NCI-H69 (cell line): ENCODE data around the gene KLLN.
"Not testable (repeated sequence)": the region's sequence is repeated elsewhere in the genome, so short reads cannot be mapped to it uniquely, and the experiment has no call there.

Experiments used
- DNase-seq: peaks from one replicate; lab custom pipeline; 2025; lab: John Stamatoyannopoulos, UW

The KLLN gene

GRCh38 chr10:87842220-87842641 is 21.1 kb downstream of the KLLN start:
- no peak for DNase-seq

GRCh38 chr10:87841186-87841585 is 22.1 kb downstream of the KLLN start:
- DNase-seq = no peak

GRCh38 chr10:87838650-87839049 is 24.7 kb downstream of the KLLN start:
- DNase-seq = no peak

- DNase-seq = no peak
Observed at GRCh38 chr10:87837445-87837844, 25.9 kb downstream of the KLLN start.

- DNase-seq = no peak
Observed at GRCh38 chr10:87836098-87836497, 27.2 kb downstream of the KLLN start.

- DNase-seq = no peak
Observed at GRCh38 chr10:87829986-87830729, 33.2 kb downstream of the KLLN start.

GRCh38 chr10:87829051-87829450 is 34.3 kb downstream of the KLLN start:
- not testable (repeated sequence) for DNase-seq

- DNase-seq = no peak
Observed at GRCh38 chr10:87827681-87828080, 35.7 kb downstream of the KLLN start.

- DNase-seq = no peak
Observed at GRCh38 chr10:87826653-87827052, 36.7 kb downstream of the KLLN start.

GRCh38 chr10:87819289-87819585 is 44.1 kb downstream of the KLLN start:
- DNase-seq = no peak

- peak; percentile 73 for DNase-seq
Observed at GRCh38 chr10:87818505-87819288, 44.6 kb downstream of the KLLN start.

GRCh38 chr10:87817609-87818504 is 45.5 kb downstream of the KLLN start, which contains the start of gene ATAD1:
Gene ATAD1 (minus strand): TSS chr10:87818226. CDS start chr10:87814599, 3,627 bp downstream.
- peak; percentile 91 for DNase-seq

GRCh38 chr10:87816898-87817608 is 46.3 kb downstream of the KLLN start:
- DNase-seq = peak; percentile 25

- no peak for DNase-seq
Observed at GRCh38 chr10:87816163-87816897, 47.0 kb downstream of the KLLN start.
